ENCODE results near the gene SH3BP2. TPM values are rescaled to one million over a fixed set of nuclear protein-coding genes. Genes with fewer than 3 reads are reported as not detected.
A peak's percentile ranks its signal among the peaks of the same experiment; 100 is the strongest.

The SH3BP2 gene, protein sequence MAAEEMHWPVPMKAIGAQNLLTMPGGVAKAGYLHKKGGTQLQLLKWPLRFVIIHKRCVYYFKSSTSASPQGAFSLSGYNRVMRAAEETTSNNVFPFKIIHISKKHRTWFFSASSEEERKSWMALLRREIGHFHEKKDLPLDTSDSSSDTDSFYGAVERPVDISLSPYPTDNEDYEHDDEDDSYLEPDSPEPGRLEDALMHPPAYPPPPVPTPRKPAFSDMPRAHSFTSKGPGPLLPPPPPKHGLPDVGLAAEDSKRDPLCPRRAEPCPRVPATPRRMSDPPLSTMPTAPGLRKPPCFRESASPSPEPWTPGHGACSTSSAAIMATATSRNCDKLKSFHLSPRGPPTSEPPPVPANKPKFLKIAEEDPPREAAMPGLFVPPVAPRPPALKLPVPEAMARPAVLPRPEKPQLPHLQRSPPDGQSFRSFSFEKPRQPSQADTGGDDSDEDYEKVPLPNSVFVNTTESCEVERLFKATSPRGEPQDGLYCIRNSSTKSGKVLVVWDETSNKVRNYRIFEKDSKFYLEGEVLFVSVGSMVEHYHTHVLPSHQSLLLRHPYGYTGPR
- total RNA-seq (ENCODE audit: low replicate concordance) = 30.7 and 30.8 TPM in 2 replicates

GRCh38 chr4:2792711-2793585, at the start of gene SH3BP2:
SH3BP2 (plus strand) TSS chr4:2793085; CDS start chr4:2820618, 27,533 bp downstream.
- no peak for TF ChIP-seq CTCF (IDR thresholded peaks at IDR 0.05; ENCODE audit: insufficient read depth, low read length)
- peak within 1 kb of the TSS; percentile 72 for H3K4me3 ChIP-seq (ENCODE audit: low read depth, low read length)
- DNase-seq (ENCODE audit: low read depth) = peak; percentile 47

DNA sequence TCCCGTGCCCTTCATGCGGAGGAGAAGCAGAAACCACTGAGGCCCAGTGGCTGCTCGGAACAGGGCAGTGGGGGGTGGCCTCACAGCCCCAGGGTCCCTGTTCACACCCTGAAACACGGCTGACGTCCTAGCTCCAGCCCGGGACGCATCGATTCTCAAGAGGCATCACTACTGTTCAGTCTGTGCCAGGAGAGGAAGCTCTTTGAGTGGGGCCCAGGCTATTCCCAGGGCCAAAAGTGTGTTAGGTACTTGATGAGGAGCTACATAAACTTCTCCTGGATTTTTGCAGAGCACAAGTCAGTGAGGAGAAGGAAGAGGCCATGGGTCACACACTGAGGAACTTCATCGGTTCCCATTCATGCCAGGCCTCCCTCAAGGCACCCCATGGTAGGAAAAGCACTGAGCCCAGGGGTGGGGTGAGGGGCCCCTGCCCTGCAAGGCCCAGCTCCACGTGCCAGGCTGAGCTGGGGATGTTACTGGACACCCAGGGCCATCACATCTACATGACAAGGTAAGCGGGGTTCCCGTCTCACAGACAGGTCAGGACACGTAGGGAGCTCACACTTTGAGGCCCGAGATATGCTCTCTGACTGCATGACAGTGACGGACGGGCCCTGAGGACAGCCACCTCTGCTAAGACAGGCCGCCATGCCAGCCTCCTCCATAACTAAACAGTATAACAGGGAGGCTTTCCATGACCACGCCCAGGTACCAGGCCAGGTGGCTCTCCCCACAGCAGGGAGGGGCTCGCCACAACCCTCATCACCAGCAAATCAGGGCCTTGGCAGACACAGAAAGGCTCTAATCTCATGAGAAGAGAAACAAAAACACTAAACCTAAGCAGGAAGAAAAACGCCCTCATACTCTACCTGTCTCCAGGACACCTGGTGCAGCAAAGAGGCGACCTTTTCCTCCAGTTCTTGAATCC, 49.1 kb upstream of the SH3BP2 start:
- DNase-seq (ENCODE audit: low read depth) = no peak
- H3K4me3 ChIP-seq (ENCODE audit: low read depth, low read length) = no peak overlapping the region
- TF ChIP-seq CTCF (IDR thresholded peaks at IDR 0.05; ENCODE audit: insufficient read depth, low read length) = no peak

DNA sequence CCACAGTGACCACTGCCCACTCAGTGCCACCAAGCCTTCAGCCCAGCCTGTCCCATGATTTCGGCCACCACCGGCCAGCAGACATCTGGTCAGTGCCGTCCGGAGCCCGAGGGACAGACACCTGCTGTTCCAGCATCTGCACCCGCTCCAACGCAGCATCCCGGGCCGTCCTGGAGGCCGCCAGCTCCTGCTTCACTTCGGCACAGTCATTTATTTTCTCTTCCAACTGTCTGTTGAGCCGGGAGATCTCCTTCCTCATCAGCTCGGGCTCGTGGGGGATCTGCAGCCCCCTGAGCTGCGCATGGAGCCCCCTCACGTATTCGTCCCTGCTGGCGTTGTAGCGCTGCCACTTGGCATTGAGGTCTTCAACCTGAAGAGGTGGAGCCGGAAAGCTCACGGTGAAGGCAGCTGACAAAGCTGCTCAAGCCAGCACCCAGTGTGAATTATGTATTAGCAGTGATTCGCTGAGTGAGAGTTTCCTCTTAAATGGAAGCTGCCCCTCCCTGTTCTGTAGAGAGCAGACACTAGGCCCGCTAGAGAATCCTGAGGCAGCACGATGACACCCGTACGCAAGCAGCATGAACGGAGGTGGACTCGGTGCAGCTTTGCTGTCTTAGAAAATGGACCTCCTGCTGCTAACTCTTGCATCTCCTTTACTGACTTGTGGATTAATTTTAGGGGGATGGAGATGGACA, 48.2 kb upstream of the SH3BP2 start:
- TF ChIP-seq CTCF (IDR thresholded peaks at IDR 0.05; ENCODE audit: insufficient read depth, low read length) = no peak
- DNase-seq (ENCODE audit: low read depth) = no peak
- H3K4me3 ChIP-seq (ENCODE audit: low read depth, low read length) = no peak overlapping the region

- DNase-seq (ENCODE audit: low read depth) = no peak
- no peak for TF ChIP-seq CTCF (IDR thresholded peaks at IDR 0.05; ENCODE audit: insufficient read depth, low read length)
- no peak overlapping the region for H3K4me3 ChIP-seq (ENCODE audit: low read depth, low read length)
These were observed 47.4 kb upstream of the SH3BP2 start for GRCh38 chr4:2745516-2745915.

DNA sequence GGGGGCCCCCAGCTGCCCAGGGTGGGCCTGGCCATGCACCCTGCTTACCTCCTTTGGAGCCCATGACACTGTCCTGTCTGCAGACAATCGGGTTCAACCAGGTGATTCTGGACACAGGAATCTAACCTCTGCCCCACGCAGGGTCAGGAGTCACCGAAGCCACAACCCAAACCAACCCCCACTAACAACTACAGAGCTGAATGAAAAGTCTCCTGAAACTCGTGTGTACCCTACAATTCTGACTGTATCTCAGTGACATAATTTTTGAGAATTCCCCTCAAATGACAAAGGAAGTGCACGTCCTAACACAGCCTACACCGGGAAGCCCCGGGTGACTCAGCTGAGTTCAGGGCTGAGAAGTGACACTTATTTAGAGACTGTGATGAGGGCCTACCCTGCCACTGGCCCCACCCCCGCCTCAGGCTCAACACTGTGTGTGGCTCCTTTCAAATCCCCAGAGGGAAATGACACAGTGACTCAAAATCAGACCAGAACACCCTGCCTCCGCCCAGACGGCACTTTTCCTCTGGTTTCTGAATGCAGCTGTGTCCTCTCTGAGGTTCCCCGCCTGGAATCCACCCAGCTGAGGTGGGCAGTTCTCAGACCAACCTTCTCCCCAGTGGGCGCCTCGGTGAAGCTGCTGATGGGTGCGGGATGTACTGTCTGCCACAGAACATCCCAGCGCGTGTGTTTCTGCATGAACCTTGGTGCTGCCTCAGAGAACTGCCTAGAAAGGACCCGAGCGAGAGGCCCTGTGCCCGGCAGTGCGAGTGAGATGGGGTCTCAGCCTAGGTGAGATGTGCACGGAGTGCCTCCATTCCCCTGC, 46.7 kb upstream of the SH3BP2 start:
- DNase-seq (ENCODE audit: low read depth) = no peak

More for the DNA sequence above, 46.7 kb upstream of the SH3BP2 start:
- H3K4me3 ChIP-seq (ENCODE audit: low read depth, low read length) = no peak overlapping the region
- TF ChIP-seq CTCF (IDR thresholded peaks at IDR 0.05; ENCODE audit: insufficient read depth, low read length) = no peak
